Measurements from ENCODE around the gene FRMD4A. TPM values are rescaled to one million over a fixed set of nuclear protein-coding genes. Genes with fewer than 3 reads are reported as not detected.

Gene FRMD4A
- total RNA-seq, 1 experiment from 2014 or later = 19.6 TPM

DNA sequence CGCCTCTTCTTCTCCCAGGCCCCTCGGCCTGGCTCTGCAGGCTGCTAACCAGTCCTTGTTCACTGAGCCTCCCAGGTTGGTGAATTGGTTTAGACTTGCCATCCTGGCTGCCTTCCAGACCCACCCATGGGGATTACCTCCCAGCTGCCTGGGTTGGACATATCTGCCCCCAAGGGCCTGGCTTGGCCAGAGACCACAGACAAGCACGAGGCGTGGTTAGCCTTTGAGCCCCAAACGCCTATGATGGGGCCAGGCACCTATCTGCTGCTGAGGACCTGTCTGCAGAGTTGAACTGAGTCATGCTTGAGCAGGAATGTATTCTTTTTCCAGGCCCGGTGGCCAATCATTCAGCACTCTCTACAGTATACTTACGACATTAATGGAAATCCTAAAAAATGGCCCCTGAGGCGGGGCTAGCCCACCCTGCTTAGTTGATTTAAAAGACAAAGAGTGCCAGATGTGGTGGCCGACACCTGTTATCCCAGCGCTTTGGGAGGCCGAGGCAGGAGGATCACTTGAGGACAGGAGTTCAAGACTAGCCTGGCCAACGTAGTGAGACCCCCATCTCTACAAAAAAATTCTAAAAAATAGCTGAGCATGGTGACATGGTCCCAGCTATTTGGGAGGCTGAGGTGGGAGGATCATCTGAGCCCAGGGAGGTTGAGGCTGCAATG lies 361.5 kb downstream of the FRMD4A start:
- no peak overlapping the region for H2BK15ac ChIP-seq (ENCODE audit: low read depth, low read length)
- no peak overlapping the region for H2BK5ac ChIP-seq (ENCODE audit: insufficient read length, low read length)
- Mint-ChIP-seq H3K27ac (no peak overlapping the region), H3K4me1 (peaks cover 26 to 35% of the 10 kb centered on the region in 2 experiments), H3K36me3 (ENCODE audit: insufficient read depth in 1 of 3, low read depth in 3 of 3) (no peaks in the 10 kb centered on the region), H3K4me3 (no peak overlapping the region), H3K9me3 (no peaks in the 10 kb centered on the region), H3K27me3 (ENCODE audit: low read depth) (no peaks in the 10 kb centered on the region)
- H4K20me1 ChIP-seq (ENCODE audit: control insufficient read depth, insufficient read depth, insufficient read length) = no peaks in the 10 kb centered on the region
- no peak overlapping the region for H3K27ac ChIP-seq (ENCODE audit: insufficient read length, low read depth, low read length)
- H3K79me1 ChIP-seq (ENCODE audit: insufficient read depth, low read depth, low read length, poor library complexity, severe bottlenecking) = no peaks in the 10 kb centered on the region
- H4K8ac ChIP-seq (replicated peaks; ENCODE audit: insufficient read length, low read depth, low read length) = no peak overlapping the region
- H3K4ac ChIP-seq (ENCODE audit: low read depth, low read length) = no peak overlapping the region
- H3K9me3 ChIP-seq (ENCODE audit: control insufficient read depth, low read depth, low read length) = no peaks in the 10 kb centered on the region
- no peak overlapping the region for H4K5ac ChIP-seq (ENCODE audit: insufficient read length, low read depth, low read length)
- peaks cover 7% of the 10 kb centered on the region; the same call in 1 of the 2 replicates for H3K4me1 ChIP-seq (ENCODE audit: insufficient read depth, low read length)
- no peak overlapping the region for H3K18ac ChIP-seq (ENCODE audit: insufficient read length, low read depth, low read length)
- no peak overlapping the region for H3T11ph ChIP-seq (ENCODE audit: low read length)
- no peak overlapping the region for H3K56ac ChIP-seq (ENCODE audit: insufficient read length, low read depth, low read length)
- H3K14ac ChIP-seq (ENCODE audit: insufficient read depth, low read length) = no peak overlapping the region
- no peak overlapping the region for H2BK20ac ChIP-seq (ENCODE audit: low read depth, low read length, poor library complexity, severe bottlenecking)
- H2AK5ac ChIP-seq (ENCODE audit: insufficient read length, low read length) = no peak overlapping the region
- H4K91ac ChIP-seq (ENCODE audit: insufficient read length, low read depth, low read length) = no peak overlapping the region
- H3K27me3 ChIP-seq (ENCODE audit: insufficient read depth, low read length) = no peaks in the 10 kb centered on the region
- H3K9ac ChIP-seq (ENCODE audit: extremely low read depth, insufficient read length, low read length) = no peak overlapping the region
- no CpG with 5 or more reads among the region's 12 CpGs for WGBS (ENCODE audit: extremely low coverage, insufficient read length, low lambda C conversion rate)
- no peak overlapping the region for H2BK12ac ChIP-seq (ENCODE audit: insufficient read length, low read depth, low read length)
- no peak for DNase-seq
- TF ChIP-seq, protein P1, sequence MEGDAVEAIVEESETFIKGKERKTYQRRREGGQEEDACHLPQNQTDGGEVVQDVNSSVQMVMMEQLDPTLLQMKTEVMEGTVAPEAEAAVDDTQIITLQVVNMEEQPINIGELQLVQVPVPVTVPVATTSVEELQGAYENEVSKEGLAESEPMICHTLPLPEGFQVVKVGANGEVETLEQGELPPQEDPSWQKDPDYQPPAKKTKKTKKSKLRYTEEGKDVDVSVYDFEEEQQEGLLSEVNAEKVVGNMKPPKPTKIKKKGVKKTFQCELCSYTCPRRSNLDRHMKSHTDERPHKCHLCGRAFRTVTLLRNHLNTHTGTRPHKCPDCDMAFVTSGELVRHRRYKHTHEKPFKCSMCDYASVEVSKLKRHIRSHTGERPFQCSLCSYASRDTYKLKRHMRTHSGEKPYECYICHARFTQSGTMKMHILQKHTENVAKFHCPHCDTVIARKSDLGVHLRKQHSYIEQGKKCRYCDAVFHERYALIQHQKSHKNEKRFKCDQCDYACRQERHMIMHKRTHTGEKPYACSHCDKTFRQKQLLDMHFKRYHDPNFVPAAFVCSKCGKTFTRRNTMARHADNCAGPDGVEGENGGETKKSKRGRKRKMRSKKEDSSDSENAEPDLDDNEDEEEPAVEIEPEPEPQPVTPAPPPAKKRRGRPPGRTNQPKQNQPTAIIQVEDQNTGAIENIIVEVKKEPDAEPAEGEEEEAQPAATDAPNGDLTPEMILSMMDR (conservative IDR thresholded peaks at IDR 0.05) = no peak
- no peak overlapping the region for H3K23ac ChIP-seq (ENCODE audit: insufficient read length, low read depth, low read length)
- H2BK120ac ChIP-seq (ENCODE audit: low read depth, low read length, poor library complexity, severe bottlenecking) = no peak overlapping the region
- no peaks in the 10 kb centered on the region for H3K23me2 ChIP-seq (ENCODE audit: insufficient read length, low read depth, low read length, poor library complexity, severe bottlenecking)
- H3K79me2 ChIP-seq (ENCODE audit: insufficient read depth, low read length) = no peaks in the 10 kb centered on the region
- no peak overlapping the region for H3K4me2 ChIP-seq (ENCODE audit: insufficient read depth, insufficient read length, low read length)
- no peak overlapping the region for H2AFZ ChIP-seq (ENCODE audit: low read length)

All from H9 (cell line).